Vagina (tissue), 2 donors: ENCODE data around the gene FANCC. TPM values are rescaled to one million over a fixed set of nuclear protein-coding genes. Genes with fewer than 3 reads are reported as not detected.

Source experiments
- DNase-seq, 2 donors: peaks; one replicate each; pipeline ENCODE4 v3.0.0-alpha.2; 2017; ENCODE audit errors: extremely low spot score in 2 of 2
- H3K27ac ChIP-seq: fragments of 200-600 bp; sonication (generic); one replicate; pipeline ENCODE4 v1.5.1; 2019
- H3K27me3 ChIP-seq: fragments of 200-600 bp; sonication (generic); one replicate; pipeline ENCODE4 v1.5.1; 2019
- H3K36me3 ChIP-seq, 2 donors: fragments of 200-600 bp; sonication (generic); one replicate each; pipeline ENCODE4 v1.5.1; 2017 to 2019
- H3K4me1 ChIP-seq: fragments of 200-600 bp; sonication (generic); one replicate; pipeline ENCODE4 v1.5.1; 2019
- H3K4me3 ChIP-seq, 2 donors: fragments of 200-600 bp; sonication (generic); 1 replicate in 1 of 2; 2 replicates in 1 of 2; pipeline ENCODE4 v1.5.1; 2016 to 2019
- H3K9me3 ChIP-seq: fragments of 200-600 bp; sonication (generic); one replicate; pipeline ENCODE4 v1.5.1; 2019
- CTCF ChIP-seq, 3 experiments: fragments of 450-650 bp in 2 of 3; fragments of 200-600 bp in 1 of 3; sonication (generic) in 1 of 3; IDR thresholded peaks; one replicate each; pipeline ENCODE4 v1.5.1; 2017 to 2019; ENCODE audit warnings: antibody characterized with exemption in 3 of 3, mild to moderate bottlenecking in 2 of 3, moderate library complexity in 2 of 3
- POLR2A ChIP-seq, 2 donors: fragments of 450-650 bp; IDR thresholded peaks; one replicate each; pipeline ENCODE4 v1.6.1; 2017; ENCODE audit warnings: antibody characterized with exemption in 2 of 2, mild to moderate bottlenecking in 2 of 2, moderate library complexity in 2 of 2
- POLR2AphosphoS5 ChIP-seq, 2 donors: sonication (generic); formaldehyde crosslinking; IDR thresholded peaks; one replicate each; pipeline ENCODE4 v1.9.0; 2017; ENCODE audit warnings: antibody characterized with exemption in 2 of 2, mild to moderate bottlenecking in 2 of 2, low read depth in 1 of 2; ENCODE audit not compliant: insufficient read depth in 1 of 2
- intact Hi-C: fragments of 100-400 bp; cut with DNase I; formaldehyde crosslinking; loops from one replicate; pipeline ENCODE4 v1.15.1; 2023
- total RNA-seq: library from RNA; depleted of rRNA; stranded (reverse); fragments of >200 nt; gene quantifications from one replicate; pipeline ENCODE4 v1.2.3, GENCODE V29; 2016

Gene FANCC
- total RNA-seq, 1 donor from 2014 or later = 17.2 TPM

GRCh38 chr9:95193480-95193879 lies 124.0 kb downstream of the FANCC start:
- Histone ChIP-seq H3K27me3 (no peaks in the 10 kb centered on the region), H3K9me3 (no peaks in the 10 kb centered on the region), H3K36me3 (no peaks in the 10 kb centered on the region), H3K27ac (no peak overlapping the region), H3K4me3 (no peak overlapping the region), H3K4me1 (peaks cover 27% of the 10 kb centered on the region)
- DNase-seq = no peak
- TF ChIP-seq POLR2A (IDR thresholded peaks at IDR 0.05) = no peak
- TF ChIP-seq POLR2AphosphoS5 (IDR thresholded peaks at IDR 0.05; ENCODE audit: insufficient read depth in 1 of 2, low read depth in 1 of 2) = no peak
- no peak for TF ChIP-seq CTCF (IDR thresholded peaks at IDR 0.05)
- intact Hi-C loops = no loop called here

GRCh38 chr9:95193067-95193466 lies 124.4 kb downstream of the FANCC start:
- no peaks in the 10 kb centered on the region for H3K27me3 ChIP-seq
- no peaks in the 10 kb centered on the region for H3K36me3 ChIP-seq
- DNase-seq = no peak
- TF ChIP-seq POLR2AphosphoS5 (IDR thresholded peaks at IDR 0.05; ENCODE audit: insufficient read depth in 1 of 2, low read depth in 1 of 2) (no peak), POLR2A (IDR thresholded peaks at IDR 0.05) (no peak), CTCF (IDR thresholded peaks at IDR 0.05) (no peak)
- intact Hi-C loops = no loop called here
- H3K4me1 ChIP-seq = peaks cover 26% of the 10 kb centered on the region
- H3K27ac ChIP-seq = no peak overlapping the region
- no peaks in the 10 kb centered on the region for H3K9me3 ChIP-seq
- H3K4me3 ChIP-seq = no peak overlapping the region

- TF ChIP-seq CTCF (IDR thresholded peaks at IDR 0.05) (no peak), POLR2AphosphoS5 (IDR thresholded peaks at IDR 0.05; ENCODE audit: insufficient read depth in 1 of 2, low read depth in 1 of 2) (no peak), POLR2A (IDR thresholded peaks at IDR 0.05) (no peak)
- Histone ChIP-seq H3K4me3 (no peak overlapping the region), H3K27ac (no peak overlapping the region), H3K27me3 (no peaks in the 10 kb centered on the region), H3K9me3 (no peaks in the 10 kb centered on the region), H3K4me1 (peaks cover 21% of the 10 kb centered on the region), H3K36me3 (no peaks in the 10 kb centered on the region)
- intact Hi-C loops = no loop called here
- DNase-seq = no peak
Measured at GRCh38 chr9:95192631-95193030, 124.9 kb downstream of the FANCC start.

- H3K36me3 ChIP-seq = no peaks in the 10 kb centered on the region
- intact Hi-C loops = no loop called here
- DNase-seq = no peak
- no peak overlapping the region for H3K27ac ChIP-seq
- peaks cover 20% of the 10 kb centered on the region for H3K4me1 ChIP-seq
- H3K4me3 ChIP-seq = no peak overlapping the region
- no peaks in the 10 kb centered on the region for H3K9me3 ChIP-seq
- TF ChIP-seq POLR2A (IDR thresholded peaks at IDR 0.05) (no peak), CTCF (IDR thresholded peaks at IDR 0.05) (no peak), POLR2AphosphoS5 (IDR thresholded peaks at IDR 0.05; ENCODE audit: insufficient read depth in 1 of 2, low read depth in 1 of 2) (no peak)
- H3K27me3 ChIP-seq = no peaks in the 10 kb centered on the region
Measured at GRCh38 chr9:95190413-95190812, 127.1 kb downstream of the FANCC start.

GRCh38 chr9:95189251-95190098 lies 128.0 kb downstream of the FANCC start:
- DNase-seq = no peak
- intact Hi-C loops = no loop called here
- no peaks in the 10 kb centered on the region for H3K27me3 ChIP-seq
- no peaks in the 10 kb centered on the region for H3K9me3 ChIP-seq
- no peak overlapping the region for H3K4me3 ChIP-seq
- H3K27ac ChIP-seq = peak overlapping the region; percentile 68
- H3K4me1 ChIP-seq = peaks cover 20% of the 10 kb centered on the region
- TF ChIP-seq POLR2A (IDR thresholded peaks at IDR 0.05) (no peak), POLR2AphosphoS5 (IDR thresholded peaks at IDR 0.05; ENCODE audit: insufficient read depth in 1 of 2, low read depth in 1 of 2) (peak in 1 of 2 donors; percentile 66)
- H3K36me3 ChIP-seq = no peaks in the 10 kb centered on the region
